ENCODE data around the gene FBP1.

FBP1 gene

DNA sequence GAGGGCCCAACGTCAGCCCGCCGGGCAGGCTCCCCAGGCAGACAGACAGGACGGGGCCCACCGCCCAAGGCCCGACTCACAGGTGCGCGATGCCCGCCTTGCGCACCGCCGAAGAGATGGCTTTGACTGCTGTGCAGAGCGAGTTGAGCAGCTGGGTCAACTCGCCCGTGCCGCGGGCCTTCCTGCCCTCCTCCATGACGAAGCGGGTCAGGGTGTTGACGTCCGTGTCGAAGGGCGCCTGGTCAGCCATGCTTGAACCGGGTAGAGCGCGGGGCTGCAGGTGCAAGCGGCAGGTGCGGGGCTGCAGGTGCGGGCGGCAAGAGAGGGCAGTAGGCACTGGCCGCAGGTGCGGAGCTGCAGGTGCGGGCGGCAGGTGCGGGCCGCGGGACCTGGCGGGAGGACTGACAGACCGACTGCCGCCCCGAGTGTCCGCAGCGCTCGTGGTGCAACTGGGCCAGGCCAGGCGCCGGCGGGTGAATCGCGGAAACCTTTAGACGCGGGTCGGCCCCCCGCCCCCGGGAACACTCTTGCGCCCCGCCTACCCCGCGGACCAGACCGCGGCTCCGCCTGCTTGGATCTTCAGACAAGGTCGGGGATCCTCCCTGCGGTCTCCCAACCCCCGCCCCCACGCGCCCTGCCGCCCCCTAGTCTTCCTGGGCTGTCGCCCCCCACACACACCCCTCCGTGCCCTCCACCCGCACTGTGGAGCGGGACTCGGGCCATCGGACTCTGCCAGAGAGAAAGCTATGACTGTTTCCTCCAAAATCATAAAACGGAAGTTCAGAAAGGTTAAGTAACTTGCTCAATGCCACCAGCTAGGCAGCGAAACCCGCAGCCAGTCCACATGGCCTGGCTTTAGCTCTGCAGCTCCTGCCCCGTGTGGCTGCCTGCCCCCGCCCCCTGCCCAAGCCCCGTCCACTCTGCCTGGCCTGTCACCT lies at the start of gene FBP1:
Gene FBP1, minus strand, starts transcription at position 458 of the 938 bp plus-strand sequence. Its CDS starts 208 bp downstream, at position 250.
- FAIRE-seq (no peak), DNase-seq (ENCODE audit: insufficient read length, low spot score) (no peak)
- TF ChIP-seq, protein P1, sequence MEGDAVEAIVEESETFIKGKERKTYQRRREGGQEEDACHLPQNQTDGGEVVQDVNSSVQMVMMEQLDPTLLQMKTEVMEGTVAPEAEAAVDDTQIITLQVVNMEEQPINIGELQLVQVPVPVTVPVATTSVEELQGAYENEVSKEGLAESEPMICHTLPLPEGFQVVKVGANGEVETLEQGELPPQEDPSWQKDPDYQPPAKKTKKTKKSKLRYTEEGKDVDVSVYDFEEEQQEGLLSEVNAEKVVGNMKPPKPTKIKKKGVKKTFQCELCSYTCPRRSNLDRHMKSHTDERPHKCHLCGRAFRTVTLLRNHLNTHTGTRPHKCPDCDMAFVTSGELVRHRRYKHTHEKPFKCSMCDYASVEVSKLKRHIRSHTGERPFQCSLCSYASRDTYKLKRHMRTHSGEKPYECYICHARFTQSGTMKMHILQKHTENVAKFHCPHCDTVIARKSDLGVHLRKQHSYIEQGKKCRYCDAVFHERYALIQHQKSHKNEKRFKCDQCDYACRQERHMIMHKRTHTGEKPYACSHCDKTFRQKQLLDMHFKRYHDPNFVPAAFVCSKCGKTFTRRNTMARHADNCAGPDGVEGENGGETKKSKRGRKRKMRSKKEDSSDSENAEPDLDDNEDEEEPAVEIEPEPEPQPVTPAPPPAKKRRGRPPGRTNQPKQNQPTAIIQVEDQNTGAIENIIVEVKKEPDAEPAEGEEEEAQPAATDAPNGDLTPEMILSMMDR (IDR thresholded peaks at IDR 0.05; ENCODE audit: insufficient read depth, missing control alignments) = no peak

DNA sequence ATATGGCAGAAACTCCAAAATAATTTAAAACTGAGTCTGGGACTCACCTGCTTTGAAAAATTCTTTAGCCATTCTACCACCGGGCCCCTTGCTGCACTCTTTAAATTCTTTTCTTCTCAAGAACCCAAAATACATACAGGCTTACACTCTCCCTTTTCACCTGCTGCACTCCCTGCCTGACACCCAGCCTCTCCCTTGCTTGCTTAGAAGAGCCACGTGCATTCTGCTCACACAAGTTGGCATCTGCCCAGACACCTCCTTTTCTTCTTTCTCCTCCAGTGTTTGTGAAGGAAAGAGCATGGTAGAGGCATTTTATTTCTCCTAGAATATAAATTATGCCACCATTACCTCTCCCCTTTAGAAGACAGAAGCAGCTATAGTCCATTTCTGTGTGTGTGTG lies 48.1 kb upstream of the FBP1 start:
- FAIRE-seq (no peak), DNase-seq (ENCODE audit: insufficient read length, low spot score) (no peak)
- TF ChIP-seq, protein P1 (IDR thresholded peaks at IDR 0.05; ENCODE audit: insufficient read depth, missing control alignments) = no peak

DNA sequence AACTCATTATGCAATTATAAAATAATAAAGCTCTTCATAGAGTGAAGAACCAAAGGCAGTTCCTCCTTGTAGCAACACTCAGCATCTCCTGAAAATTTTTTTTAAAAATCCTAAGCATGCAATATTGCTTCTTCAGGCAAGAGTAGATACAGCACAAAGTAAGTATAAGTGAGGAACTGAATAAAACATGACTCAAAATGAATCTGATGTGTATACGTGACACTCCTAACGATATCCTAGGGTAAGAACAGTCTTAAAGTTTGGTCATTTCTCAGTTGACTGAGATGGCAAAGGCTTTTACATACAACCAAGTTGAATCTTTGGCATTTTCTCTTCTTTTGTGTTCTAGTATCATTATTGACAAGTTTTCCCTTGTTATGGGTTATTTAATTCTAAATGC lies 46.0 kb upstream of the FBP1 start:
- TF ChIP-seq, protein P1 (IDR thresholded peaks at IDR 0.05; ENCODE audit: insufficient read depth, missing control alignments) = no peak
- DNase-seq (ENCODE audit: insufficient read length, low spot score) (no peak), FAIRE-seq (no peak)

DNA sequence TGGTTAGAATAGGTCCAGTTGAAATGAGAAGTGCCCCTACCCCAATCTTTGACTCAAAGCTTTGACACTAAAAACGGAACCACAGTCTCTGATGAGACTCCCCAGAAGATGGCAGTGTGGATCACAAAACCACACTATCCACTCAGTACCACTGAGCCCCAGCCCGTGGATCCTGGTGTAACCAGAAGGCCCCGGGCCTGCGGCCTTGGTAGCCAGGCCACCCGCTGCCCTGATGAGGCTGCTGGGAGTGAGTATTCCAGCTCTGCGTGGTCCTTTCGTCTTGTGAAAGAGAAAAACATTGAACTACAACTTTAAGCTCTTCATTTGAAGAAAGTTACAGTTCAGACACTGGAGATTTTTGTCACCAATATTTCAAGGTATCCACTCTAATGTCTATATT lies 42.2 kb upstream of the FBP1 start:
- peak; percentile 51 for DNase-seq (ENCODE audit: insufficient read length, low spot score)
- FAIRE-seq = no peak
- TF ChIP-seq, protein P1 (IDR thresholded peaks at IDR 0.05; ENCODE audit: insufficient read depth, missing control alignments) = peak; percentile 84

DNA sequence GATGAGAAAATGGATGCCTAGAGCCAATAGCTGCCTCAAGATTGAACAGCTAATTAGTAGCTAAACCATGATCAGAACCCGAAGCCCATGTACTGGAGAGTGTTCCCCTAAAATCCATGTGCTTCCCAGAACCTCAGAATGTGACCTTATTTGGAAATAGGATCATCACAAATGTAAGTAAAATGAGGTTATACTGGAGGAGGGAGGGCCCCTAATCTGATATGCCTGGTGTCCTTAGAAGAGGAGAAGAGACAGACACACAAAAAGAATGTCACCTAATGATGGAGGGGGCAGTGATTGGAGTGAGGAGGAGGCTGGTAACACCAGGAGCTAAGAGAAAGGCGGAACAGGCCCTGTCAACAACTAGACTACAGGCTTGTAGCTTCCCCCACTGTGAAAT lies 41.3 kb upstream of the FBP1 start:
- DNase-seq (ENCODE audit: insufficient read length, low spot score) (no peak), FAIRE-seq (no peak)
- TF ChIP-seq, protein P1 (IDR thresholded peaks at IDR 0.05; ENCODE audit: insufficient read depth, missing control alignments) = no peak

DNA sequence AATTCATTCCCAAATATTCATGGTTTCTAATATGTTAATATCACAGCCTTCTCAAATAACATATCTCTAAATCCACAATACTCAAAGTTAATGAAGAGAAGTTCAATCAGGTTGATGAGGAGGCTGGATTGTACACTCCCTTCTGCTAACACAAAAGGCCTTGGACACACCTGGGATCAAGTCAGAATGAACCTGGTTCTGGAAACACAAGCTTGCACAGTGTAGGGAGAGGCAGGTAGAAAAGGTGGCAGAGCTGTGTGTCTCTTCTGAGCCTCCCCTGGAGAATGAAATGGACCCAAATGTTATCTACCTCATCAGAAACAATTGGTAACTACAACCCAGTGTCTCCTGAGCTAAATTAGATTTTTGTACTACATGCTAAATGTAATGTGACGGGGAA lies 40.7 kb upstream of the FBP1 start:
- TF ChIP-seq, protein P1 (IDR thresholded peaks at IDR 0.05; ENCODE audit: insufficient read depth, missing control alignments) = no peak
- no peak for DNase-seq (ENCODE audit: insufficient read length, low spot score)
- no peak for FAIRE-seq

DNA sequence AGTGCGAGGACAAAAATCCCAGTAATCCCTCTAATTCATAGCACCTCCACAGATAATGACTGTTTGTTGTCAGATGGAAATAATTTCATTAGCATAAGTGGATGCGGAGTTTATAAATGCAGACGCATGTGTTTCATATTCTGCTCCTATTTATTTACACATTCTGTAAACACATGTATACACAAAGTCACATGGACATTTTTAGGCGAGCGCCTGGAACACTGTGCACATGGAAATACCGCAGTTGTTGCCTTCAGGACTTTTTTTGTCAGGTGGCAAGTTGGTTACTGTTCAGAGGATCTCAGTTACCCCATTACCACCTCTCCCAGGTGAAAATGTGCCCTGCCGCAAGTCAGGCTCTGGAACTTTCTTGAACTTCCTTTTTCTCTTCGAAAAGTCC lies 40.3 kb upstream of the FBP1 start:
- FAIRE-seq = no peak
- TF ChIP-seq, protein P1 (IDR thresholded peaks at IDR 0.05; ENCODE audit: insufficient read depth, missing control alignments) = no peak
- no peak for DNase-seq (ENCODE audit: insufficient read length, low spot score)

All from D721Med (cell line).